NCI-H2081 treated with DMSO at 0.1 percent for 48 hours (cell line): ENCODE measurements around the gene SCUBE3.

ENCODE experiments used
- DNase-seq: peaks from one replicate; lab custom pipeline; 2025; lab: John Stamatoyannopoulos, UW

SCUBE3 gene

GRCh38 chr6:35181933-35182612, 31.7 kb upstream of the SCUBE3 start:
- no peak for DNase-seq

- no peak for DNase-seq
These were observed 30.5 kb upstream of the SCUBE3 start for GRCh38 chr6:35183281-35183680.

- no peak for DNase-seq
These were observed 29.8 kb upstream of the SCUBE3 start for GRCh38 chr6:35183935-35184334.

DNA sequence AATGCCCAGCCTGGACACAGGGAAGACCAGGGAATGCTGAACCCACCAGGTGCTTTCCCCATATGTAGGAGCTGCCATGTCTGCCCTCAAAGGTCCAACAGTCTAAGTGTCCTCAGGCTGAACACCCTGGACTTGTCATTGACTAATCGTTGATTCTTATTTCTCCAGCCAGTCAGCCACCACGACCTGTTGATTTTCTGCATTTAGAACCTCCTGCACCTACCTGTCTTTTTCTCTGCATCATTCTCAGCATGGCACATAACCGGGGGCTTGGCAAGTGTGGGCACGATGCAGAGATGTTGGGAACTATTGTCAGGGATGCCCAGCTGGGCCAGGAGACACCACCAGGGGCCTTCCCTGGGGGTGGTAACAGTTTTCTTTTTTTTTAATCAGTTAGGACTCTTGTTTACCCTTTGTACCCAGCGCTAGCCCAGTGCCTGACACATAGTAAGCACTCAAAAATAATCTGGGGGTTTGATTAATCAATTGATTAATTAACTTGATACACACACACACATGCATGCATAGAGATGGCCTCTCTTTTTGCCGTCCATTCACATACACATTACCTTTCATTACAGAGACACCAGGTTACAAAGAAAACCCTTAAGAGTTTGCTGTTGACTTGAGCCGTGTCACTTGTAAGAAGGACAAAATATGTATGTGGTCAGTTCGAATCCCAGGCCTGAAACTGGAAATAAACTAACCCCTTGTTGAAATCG, 29.0 kb upstream of the SCUBE3 start:
- DNase-seq: no peak

DNA sequence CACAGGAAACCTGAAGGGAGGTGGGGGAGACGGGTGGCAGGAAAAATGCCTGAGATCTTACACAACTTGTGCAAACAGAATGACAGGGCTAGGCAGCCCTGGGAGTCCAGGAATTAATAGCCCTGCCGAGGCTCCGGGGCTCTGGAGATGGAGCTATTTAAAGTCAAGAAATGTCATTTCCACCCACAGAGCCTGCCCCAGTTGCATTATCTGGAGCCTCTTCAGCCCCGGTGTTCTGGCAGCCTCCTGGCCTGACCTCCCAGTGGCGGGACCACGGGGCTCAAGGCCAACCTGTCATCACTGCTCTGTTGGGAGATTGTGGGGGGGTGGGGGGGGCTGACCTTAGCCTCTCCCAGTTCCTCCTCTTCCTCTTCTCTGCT, 28.5 kb upstream of the SCUBE3 start:
- no peak for DNase-seq

DNA sequence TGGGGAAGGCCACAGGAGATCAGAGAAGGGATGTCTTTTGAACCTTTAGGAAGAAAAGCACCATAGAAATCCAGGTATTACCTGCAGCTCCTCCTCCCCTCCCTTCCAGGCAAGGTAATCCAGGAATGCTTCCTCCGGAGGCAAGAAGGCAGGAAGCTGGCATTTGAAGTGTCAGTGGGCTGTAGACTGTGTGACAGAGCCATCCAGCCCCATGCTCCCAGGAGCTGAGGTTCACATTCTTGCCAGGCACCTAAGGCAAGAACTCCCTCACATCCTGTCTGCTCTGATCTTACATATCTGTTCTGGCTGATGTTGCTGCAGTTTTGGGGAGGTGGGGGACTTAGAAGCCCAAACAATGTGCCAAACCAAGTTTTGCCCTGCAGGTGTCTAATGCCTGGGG, 27.8 kb upstream of the SCUBE3 start:
- DNase-seq: no peak

- no peak for DNase-seq
These were observed 27.2 kb upstream of the SCUBE3 start for GRCh38 chr6:35186571-35186970.

GRCh38 chr6:35188886-35189285, 24.9 kb upstream of the SCUBE3 start:
- DNase-seq: no peak

DNA sequence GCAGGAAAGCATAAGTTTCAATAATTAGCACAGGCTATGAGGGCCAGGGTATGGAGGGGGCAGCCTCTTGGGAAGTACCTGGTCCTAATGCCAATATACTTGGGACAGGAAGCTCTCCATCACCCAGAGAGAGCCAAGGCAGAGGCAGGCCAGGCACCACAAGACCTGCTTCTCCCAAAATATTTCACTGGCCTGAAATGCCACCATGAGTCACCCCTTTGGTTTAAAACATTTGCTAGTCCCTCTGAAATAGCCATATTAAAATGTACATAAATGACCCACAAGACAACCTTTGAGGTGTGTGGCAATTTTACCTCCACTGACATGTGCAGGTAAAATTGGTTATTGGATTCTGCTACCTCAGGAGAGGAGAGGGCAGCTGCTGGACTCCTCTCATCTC, 23.4 kb upstream of the SCUBE3 start:
- no peak for DNase-seq

- DNase-seq: no peak
These were observed 21.9 kb upstream of the SCUBE3 start for GRCh38 chr6:35191889-35192288.

DNA sequence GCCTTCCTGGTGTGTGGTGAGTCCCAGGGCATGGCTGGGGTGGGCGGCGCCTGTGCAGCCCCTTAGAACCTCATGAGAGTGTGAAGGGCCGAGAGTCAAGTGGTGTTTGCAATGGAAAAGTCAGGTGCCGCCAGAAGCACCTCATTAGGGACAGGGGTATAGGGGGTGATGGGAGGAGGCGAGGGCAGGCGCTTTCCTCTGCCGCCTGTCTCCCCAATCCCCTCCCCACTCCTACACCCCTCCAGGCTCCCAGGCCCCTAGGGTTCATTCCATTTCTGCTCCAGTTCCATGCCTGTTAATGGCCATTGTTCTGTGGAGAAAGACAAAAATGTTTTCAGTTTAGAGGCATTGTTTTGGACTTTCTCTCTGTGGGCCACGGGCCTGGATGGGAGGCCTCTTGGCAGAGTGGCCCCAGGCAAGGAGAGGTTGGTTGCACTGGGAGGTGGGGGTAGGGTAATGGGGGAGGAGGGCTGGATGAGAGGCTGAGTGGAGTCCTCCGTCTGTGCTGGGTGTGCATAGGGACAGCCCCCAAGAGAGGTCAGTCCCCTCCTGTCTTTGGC, 21.4 kb upstream of the SCUBE3 start:
- no peak for DNase-seq

DNA sequence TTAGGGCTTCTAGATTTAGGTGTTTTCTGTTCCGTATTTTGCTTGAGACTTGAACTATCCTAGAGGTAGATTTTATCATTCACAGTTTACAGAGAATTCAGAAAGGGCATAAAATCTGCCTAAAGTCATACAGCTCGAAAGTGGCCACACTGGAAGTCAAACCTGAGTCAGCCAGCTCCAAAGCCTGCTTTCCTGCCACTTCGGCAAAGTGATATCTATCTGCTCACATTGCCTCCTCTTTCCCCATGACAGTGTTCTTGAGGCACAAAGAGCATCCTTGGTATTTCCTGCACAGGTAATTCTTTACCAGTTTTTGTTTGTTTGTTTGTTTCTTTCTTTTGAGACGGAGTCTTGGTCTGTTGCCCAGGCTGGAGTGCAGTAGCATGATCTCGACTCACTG, 19.4 kb upstream of the SCUBE3 start:
- DNase-seq: no peak

DNA sequence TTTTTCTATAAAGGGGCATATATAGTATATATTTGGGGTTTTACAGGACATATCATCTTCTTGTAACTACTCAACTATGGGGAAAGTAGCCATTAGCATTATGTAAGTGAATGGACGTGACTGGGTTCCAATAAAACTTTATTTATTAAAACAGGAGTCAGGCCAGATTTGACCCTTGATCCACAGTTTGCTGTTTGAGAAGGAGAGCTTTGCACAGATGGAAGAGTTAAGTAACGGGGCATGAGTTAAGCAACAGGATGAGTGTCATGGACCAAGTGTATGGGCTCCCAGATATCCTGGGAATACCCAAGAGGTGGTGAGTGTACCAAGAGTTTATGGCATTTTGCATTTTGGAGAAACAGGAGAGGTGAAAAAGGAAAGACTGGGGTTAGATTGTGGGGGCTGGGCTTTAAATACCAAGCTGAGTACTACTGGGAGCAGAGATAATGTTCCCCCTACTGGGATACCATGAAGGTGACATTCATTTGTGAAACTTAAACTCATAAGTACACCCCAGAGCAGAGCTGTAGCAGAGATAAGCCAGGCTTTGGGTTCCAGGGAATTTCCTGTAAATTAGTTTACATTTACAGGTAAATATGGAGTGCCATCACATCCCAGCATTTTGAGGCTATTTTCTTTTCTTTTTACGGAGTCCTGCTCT, 18.5 kb upstream of the SCUBE3 start:
- DNase-seq: no peak

DNA sequence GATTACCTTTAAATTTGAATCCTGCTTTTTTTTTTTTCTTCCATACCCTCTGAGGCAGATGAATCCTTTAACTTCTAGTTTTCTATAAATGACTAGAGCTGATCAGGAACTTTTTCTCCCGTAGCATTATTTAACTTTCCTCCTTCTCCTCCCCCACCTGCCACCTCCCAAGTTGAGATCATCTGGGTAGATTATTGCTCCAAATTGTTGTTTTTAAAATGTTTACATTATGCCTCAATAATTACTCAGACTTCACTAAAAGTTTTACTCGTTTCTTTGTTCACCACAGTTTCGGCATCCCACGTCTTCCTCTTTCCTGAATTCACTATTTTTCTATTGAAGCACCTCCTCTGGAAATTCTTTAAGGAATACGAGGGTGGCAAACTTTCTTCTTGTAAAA, 16.6 kb upstream of the SCUBE3 start:
- DNase-seq: no peak

- no peak for DNase-seq
These were observed 13.9 kb upstream of the SCUBE3 start for GRCh38 chr6:35199866-35200265.

DNA sequence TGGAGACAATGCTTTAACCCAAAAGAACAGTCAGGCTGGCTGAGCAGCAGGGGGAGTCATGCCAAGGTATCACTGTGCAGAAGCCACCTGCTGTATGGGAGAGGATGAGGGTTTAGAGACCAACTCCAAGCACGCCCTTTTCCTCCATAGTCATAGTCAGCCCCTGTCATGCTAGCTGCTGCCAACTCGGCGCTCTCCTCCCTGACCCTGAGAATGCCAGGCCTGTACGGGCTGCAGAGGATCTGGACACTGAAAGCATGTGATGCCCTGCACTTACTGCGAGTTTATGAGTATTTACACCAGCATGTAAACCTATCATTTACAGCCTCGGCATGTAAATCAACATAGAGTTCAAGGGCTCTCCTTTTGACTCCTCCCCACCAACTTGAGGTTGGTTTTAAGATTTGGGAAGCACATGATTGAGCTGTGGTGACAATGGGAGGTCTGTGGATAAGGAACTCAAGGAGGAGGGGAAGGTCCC, 11.7 kb upstream of the SCUBE3 start:
- no peak for DNase-seq

GRCh38 chr6:35203152-35203670, 10.5 kb upstream of the SCUBE3 start:
- DNase-seq: no peak

DNA sequence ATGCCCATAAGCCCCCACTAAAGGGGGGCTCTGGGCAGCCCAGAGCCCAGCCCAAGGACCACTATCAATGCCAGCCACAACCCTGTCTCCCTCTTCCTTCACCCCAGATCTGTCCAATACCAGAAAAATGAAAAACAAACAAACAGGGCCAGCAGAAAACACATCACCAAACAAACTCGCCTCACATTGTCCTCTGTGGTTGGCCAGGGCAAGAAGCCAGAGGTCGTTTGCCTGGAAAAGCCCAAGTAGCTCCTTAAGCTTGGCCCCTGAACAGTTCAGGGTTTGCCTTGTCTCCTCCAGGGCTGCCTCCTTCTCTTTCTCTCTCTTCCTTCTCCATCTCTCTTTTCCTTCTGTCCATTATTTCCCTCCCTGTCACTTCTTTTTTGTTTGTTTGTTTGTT, 10.1 kb upstream of the SCUBE3 start:
- no peak for DNase-seq

GRCh38 chr6:35206346-35206745, 7.4 kb upstream of the SCUBE3 start:
- DNase-seq: no peak

- no peak for DNase-seq
These were observed 5.3 kb upstream of the SCUBE3 start for GRCh38 chr6:35208419-35208818.

- DNase-seq: no peak
These were observed 4.7 kb upstream of the SCUBE3 start for GRCh38 chr6:35209081-35209480.

GRCh38 chr6:35209622-35210247, 4.0 kb upstream of the SCUBE3 start:
- DNase-seq: no peak
